ENCODE measurements around the gene PARD3.
A peak's percentile ranks its signal among the peaks of the same experiment; 100 is the strongest.

Gene PARD3

DNA sequence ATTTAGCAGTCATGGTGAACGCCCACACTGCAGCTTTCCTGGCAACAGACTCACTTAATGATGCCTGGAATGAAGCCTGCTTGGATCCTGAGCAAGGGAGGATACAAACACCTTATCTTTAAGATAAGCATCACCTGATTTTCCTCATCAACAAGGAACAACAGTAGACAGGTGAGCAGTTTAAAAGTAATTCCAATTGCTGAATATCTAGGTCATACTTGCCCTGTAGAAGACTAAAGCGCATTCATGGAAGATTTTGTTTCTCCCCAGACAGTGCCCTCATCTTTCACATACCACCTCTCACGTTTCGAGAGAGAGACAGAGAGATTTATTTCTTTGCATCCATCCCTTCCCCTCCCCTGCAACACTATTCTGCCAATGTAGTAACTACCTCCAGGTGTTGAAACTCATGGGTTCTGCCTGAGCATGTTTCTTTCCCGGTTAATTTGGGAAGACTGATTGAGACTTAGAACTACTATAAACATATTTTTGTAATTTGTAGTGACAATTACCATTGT, 660.7 kb downstream of the PARD3 start:
- DNase-seq (ENCODE audit: low spot score), result no peak

DNA sequence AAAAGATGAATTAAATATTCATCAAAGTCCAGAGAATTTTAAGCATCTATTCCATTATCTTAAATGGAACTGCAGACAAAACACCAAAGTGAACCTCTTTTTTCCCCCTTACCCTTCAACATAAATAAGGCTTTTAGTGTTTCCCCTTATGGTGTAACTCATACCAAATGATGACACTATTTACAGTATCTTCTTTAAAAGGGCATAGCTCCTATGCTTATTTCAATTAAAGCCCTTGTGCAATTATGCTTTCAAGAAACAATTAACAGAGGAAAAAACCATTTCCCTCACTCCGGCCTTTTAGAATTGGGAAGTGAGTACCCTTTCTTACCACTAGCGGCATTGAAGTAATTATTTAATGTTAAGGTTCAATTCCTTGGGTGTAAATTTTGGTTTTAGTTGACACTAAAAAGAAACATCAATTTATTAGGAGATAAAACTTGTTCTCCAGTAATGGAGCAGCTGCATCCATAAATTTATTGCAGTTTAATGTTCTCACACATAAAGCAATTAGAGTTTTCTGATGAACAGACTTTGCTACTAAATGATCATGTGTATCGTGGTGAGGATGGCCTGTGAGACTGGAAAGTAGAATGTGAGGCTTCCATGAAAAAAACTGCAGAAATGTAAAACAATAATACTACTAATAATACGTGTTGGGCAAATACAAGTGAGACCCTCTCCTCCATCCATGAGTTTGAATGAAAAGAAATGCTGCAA, 661.3 kb downstream of the PARD3 start:
- DNase-seq (ENCODE audit: low spot score), result no peak

DNA sequence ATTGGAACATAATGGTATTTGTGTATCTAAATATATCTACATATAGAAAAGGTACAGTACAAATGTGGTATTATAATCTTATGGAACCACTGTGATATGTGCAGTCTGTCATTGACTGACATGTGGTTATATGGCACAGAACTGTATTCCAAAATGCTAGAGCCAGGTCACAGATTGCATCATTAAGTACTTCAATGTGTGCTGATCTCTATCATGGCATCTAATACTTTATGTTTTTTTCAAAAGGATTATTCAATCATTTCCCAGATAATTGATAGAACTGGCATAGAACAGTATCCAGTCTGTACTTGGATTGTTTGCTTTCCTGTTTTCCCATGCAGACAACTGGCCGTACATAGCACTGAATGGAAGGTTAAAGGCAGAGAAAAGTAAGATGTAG, 662.7 kb downstream of the PARD3 start:
- no peak for DNase-seq (ENCODE audit: low spot score)

DNA sequence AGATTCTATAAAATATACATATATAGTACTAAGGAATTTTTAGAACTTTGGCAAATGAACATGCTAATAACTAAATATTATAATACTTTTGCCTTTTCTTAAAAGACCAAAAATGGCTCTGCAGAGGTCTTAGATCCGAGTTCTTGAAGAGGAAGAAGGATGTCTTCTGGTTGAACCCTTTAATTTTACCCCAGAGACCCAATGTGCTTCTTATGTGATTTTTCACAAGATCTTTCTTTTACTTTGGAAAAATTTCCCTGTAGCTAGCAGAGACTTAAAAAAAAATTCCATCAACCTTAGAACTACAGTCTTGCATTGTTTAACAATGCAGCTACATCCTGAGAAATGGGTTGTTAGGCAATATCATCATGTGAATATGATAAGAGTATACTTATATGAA, 663.2 kb downstream of the PARD3 start:
- DNase-seq (ENCODE audit: low spot score), result no peak

DNA sequence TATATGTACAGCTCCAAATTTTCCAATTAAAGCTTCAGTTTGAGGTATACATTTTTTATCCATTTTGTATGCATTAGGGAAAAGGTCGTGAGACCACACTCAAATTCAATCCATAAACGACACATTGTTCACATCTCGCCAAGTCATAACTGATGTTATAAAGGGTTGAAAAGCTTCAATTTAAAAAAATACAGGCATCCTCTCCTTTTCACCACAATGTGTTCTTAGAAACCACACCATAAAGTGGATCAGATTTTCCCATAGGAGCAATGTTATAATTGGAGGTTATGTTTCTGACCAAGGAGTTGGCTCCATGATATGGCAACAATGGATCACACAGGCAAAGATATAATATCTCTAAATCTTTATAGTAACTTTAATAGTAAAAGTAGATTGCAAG, 663.6 kb downstream of the PARD3 start:
- DNase-seq (ENCODE audit: low spot score), result no peak

DNA sequence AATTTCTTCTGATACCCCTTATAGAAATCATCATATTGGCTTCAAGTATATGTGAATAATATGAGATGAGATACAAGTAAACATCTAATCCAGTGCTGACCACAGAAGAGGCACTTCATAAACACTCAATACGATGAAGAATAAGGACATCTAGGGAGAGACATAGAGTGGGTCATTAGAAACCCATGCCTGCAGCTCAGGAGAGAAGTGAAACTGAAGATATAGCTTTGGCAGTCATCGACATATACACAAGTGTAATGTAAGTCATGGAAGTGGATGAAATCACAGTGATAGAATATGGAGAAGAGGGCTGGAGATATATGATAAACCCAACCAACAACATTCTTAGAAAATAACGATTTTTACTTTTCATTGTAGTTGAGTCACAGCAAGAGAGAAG, 665.0 kb downstream of the PARD3 start:
- DNase-seq (ENCODE audit: low spot score), result no peak

DNA sequence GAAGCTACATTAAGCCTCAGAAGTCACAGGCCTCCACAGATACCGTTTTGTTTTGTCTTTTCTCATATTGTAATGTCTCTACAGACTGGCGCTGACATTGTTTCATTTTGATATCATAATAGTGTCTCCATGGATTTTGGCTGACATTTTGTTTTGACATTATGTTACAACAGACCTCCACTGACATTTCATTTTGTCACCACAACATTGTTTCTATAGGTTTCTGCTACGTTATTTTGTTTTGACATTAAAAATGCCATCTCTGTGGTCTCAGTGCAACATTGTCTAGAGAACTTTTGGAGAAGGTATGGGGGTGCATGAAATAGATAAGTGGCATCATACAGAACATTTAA, 666.8 kb downstream of the PARD3 start:
- no peak for DNase-seq (ENCODE audit: low spot score)

DNA sequence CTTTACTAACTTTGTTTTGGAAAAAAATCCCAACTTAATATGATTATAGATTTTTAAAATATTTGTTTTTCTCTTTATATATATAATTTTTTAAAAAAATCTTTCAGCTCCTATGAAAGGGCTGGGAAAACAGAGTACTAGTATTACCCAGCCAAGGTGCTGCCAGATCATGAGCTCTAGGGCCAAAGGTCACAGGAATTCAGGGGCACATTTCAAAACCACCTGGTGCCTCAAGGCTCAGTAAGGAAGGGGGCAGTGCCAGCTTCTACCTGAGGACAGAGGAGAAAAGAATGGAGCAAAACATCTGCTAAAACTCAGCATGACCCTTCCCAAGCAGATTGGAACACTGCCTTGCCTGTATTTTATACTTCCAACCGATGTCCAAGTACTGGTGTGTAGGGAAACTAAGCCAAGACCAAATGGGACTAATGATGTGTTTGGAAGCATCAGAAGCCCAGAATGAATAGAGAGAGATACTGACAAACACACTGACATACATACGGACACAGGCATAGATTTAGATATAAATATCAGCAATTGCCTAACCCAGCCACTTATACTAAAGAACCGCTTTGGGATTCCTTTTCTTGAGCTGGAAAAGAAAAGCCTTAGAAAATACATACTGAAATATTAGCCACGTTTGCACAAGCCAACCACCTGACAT, 667.3 kb downstream of the PARD3 start:
- no peak for DNase-seq (ENCODE audit: low spot score)

DNA sequence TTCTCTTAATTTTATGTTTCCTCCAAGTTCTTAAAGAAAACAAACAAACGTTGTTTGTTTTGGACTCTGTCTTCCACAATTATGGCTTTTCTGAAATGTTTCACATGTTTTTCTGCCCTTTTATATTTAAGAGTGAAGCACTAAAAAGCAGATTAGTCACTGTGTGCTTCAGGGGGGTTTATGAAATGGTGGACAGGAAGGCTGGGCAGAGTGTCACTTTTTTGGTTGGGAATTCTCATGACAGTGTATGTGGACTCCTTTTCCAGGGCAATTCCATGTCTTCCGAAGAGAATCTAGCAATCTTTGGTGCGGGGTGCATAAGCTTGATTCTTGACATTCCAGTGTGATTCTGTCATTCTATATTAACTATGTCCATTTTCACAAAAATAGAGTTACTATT, 669.4 kb downstream of the PARD3 start:
- DNase-seq (ENCODE audit: low spot score), result no peak

DNA sequence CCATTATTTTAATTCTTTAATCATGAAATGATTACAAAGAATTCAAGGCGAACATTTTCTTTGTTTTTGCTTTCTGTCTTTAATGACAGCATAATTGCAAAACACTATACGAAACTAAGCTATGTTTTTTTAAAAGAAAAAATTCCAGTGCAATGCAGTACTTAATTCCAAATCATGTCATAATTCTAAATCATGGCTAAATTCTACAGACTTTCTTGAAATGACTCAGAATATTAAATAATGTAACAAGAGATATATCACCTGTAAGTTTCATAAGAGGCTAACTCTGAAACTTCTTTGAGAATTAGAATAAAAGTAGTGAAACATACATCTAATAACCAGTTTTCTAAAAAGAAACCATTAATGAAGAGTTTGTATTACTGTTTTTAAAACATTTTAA, 671.6 kb downstream of the PARD3 start:
- DNase-seq (ENCODE audit: low spot score), result no peak

DNA sequence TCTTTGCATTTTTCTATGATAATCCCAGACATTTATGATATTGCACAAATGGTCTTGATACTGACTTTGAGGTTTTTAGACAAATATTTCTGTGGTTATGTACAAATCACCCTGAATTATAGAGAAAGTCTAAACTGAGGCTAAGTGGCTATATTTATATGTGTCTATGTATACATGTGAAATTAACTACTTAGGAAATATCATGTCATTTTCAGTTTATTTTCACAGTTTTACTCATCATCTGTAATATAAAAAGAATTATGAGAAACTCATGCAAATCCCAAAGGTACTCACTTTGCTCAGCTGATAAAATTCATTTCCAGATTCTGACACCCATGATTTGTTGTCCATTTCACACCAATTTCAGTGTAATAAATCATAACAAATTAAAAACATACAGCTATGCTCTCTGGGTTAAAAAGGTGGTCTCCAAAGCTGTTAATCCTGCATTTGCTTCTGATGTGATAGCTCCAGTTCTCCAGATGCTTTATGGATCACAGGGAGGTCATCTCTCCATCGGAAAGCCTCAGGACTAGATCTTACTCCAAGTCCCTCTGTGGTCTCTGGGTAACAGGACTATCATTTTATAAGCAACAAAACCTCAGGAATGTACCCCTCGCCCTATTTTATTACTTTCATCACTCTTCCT, 673.9 kb downstream of the PARD3 start:
- DNase-seq (ENCODE audit: low spot score), result no peak

DNA sequence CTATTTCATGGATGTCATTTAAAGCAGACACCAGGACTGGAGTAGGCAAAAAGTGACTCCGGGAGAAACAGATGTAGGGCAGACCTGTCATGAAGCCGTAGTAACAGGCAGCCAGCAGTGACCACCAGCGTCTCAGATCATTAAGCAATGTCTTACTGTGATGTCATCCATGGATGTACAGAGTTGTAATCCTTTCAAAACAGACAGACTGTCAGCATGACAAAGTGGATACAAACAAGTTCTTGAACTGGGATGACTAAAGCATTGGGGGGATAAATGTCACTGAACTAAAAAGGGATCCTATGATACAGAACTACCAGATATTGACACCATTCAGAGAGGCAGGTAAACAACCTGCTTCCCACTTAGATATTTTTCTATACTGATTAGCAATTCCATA, 675.5 kb downstream of the PARD3 start:
- DNase-seq (ENCODE audit: low spot score), result peak; percentile 27

DNA sequence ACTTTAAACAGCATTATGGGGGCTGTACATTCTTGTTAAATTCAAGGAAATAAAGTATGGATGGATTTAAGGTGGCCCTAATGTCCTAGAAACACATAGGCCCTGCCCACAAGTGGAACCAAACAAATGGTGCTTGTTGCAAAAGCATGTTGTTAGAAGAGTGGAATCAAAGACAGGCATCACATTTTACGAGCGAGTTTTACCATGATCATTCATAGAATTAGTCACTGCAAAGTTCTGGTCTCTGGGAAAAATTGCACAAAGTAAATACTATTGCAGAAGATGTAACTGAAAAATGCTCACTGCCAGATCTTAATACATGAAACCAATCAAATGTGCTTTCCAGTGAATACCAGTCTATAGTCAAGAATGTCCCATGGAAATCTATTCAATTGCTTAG, 677.1 kb downstream of the PARD3 start:
- DNase-seq (ENCODE audit: low spot score), result no peak

DNA sequence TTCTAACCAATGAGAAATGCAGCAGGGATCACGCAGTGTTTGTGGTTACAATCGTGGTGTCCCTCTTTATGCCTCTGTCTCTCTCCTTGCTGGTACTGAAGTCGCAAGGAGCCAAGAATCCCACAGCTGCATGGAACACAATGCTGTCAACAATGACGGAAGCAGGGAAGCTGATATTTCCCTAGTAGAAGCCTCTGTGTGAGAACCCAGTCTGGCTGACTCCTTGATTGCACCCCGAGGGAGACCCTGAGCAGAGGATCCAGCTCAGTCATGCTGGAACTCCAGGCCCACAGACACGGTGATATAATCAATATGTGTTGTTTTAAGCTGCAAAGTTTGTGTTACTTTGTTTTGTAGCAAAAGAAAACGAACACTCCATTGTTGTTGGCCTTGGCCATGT, 677.9 kb downstream of the PARD3 start:
- no peak for DNase-seq (ENCODE audit: low spot score)

DNA sequence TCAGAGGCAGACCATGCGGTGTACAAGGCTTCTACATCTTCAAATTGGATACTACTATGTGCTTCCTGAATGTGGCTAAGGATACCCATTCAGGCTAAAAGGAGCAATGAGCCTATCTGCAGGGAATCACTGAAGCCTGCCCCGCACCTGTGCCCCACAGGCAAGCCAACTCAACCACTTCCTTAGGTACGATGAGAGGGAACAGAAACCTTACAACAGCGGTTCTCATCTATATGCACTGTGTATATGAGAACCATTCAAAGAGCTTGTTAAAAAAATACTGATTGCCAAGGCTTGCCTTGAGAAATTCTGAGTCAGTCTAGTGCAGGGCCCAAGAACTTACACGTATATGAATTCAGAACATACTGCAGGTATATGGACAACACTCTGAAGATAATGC, 679.6 kb downstream of the PARD3 start:
- no peak for DNase-seq (ENCODE audit: low spot score)

DNA sequence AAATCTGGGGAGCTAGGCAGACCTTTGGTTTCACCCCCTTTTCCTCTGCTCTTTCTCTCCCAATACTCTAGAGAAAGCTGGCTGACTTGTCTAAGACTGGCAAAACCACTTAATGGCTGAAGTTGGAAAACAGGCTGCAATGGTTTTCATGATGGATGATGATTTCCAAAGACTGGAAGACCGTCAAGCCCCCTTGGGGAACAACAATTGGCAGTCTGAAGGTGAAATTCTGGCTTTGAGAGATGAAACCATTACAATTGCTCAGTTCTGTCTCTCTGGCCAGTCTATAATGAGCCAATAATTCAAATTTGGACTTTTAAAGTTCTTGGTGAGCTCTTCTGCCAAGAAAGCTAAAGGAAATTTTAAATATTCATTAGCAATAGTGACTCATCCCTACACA, 680.5 kb downstream of the PARD3 start:
- no peak for DNase-seq (ENCODE audit: low spot score)

DNA sequence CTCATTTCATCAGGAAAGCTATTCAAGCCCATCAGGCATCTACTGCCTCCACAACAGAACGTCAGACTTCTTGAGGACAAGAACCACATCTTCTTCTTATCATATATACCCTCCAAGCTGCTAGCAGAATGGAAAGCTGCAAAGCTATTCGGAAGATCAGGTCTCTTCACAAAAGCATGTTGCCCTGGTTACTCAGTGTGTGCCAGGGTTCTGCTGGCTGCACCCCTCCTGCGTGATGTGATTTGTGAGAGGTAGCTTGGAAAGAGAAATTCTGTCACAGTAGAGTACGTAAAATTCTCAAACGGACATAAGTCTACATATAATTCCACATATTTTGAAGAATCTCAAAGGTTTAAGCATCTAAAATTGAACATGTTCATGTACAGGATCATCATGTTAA, 681.7 kb downstream of the PARD3 start:
- DNase-seq (ENCODE audit: low spot score), result no peak

DNA sequence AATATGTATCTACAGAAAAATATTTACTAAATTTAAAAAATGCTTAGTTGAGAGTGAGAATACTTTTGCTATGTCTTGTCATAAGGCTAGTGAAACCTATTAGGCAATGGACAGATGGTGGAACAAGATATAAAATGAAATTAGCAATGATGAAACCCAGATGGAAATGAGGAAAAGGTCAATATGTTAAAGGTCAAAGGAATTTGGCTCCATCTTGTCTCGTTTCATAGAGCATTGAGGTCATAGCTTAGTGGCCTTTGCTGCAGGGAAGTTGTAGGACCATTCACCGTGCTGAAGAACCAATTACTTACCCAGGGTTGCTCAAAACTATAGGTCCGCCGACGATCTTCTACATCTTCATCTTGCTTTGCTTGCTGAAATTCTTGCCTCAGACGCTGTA, 683.9 kb downstream of the PARD3 start:
- no peak for DNase-seq (ENCODE audit: low spot score)

DNA sequence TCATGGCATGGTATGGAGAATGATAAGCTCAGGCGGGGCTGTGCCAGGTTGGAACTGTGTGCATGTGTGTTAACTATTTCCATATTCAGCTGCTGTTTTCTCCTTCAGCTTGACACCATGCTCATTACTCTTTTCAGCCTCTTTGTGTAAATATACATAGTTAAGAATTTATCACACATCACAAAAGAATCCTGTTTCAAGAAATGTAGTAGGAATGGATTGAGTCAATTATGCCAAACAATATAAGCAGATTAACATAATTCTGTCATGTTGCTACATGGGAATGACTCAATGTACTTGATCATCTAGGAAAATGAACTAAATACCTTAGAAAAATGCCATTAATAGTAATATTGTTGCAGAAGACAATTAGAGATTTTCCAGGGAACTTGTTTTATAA, 687.4 kb downstream of the PARD3 start:
- no peak for DNase-seq (ENCODE audit: low spot score)

DNA sequence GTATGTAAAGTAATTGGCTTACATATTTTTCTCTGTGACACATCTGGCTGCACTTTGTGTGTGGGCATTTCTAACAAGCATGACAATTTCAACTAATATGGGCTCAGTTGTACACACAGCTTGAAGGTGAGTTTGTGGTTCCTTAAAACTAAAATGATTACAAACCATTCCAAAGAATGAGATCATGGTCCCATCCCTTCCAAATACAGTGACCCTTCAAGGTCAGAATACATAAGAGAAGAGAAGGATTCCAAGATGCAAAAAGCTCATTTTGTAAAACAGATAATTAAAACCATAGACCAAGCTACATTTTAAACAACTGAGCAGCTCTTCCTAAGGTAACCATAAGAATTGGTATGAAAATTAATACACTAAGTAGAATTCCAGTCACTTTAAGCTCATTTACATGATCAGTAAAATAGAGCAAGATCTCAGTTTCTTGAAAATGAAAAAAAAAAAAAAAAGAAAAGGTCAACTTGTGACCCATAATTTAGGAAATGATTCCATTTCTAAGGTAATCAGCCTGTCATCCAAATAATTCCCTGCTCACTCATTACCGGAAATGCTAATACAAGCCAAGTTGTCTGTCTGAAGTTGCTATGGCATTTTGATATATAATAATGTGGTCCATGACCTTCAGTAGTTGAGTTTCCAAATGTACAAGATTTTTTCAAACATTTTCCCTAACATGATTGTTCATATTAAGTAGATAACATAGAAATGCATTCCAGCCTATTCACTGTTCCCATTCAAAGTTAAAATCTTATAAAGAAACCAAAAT, 688.5 kb downstream of the PARD3 start:
- no peak for DNase-seq (ENCODE audit: low spot score)

DNA sequence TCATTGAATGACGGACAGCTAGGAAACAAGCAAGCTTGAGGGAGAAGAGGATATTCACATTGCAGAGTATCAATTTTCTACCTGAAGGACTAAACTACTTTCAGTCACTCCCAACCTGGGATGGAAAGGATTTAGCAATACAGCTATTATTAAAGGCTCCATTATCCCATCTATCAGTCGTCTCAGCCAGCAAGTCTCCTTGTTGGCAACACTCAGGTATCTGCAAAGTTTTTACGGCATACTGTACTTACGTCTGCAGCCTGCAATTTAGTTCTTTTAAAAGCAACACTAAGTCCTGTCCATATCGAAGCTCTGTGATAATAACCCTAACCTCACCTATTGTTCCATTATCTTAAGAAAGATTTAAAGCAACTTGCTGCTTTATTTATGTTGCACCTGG, 689.4 kb downstream of the PARD3 start:
- DNase-seq (ENCODE audit: low spot score), result no peak

DNA sequence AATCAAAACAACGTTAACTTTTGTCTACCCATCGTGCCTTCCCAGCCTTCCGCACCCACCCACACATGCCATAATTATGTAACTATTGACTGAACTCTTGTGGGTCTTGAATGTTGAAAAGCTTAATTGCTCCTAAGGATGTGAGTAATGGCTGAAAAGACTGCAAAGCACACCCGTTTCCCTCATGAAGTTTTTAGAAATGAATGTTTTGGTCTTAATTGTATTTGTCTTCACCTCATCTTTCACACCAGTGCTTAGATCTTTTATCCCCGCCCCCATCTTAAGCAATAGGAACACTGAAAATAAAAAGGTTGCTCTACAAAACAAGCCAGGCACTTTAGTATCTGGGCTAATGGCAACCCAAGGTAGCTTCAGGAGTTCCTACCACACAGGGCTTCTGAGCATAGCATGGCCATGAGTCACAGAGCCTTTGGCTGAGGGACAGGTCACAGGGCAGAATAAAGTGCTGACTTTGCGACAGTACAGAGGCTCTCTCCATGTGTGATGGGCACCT, 690.5 kb downstream of the PARD3 start:
- peak; percentile 51 for DNase-seq (ENCODE audit: low spot score)

Measured in RKO (cell line).